ENCODE measurements around the gene MCUR1.
"Not testable (repeated sequence)": the region's sequence is repeated elsewhere in the genome, so short reads cannot be mapped to it uniquely, and the experiment has no call there.

The MCUR1 gene

GRCh38 chr6:13814176-13814937 is at the start of gene MCUR1:
Gene MCUR1 (minus strand): TSS chr6:13814557. CDS start chr6:13814429, 128 bp downstream.
- DNase-seq: peak; percentile 87

GRCh38 chr6:13863699-13864155 is 49.4 kb upstream of the MCUR1 start:
- no peak for DNase-seq

- DNase-seq: not testable (repeated sequence)
Measured at GRCh38 chr6:13860556-13861185, 46.3 kb upstream of the MCUR1 start.

- no peak for DNase-seq
Measured at GRCh38 chr6:13859871-13860555, 45.7 kb upstream of the MCUR1 start.

GRCh38 chr6:13854716-13855250 is 40.4 kb upstream of the MCUR1 start:
- DNase-seq: no peak

GRCh38 chr6:13853871-13854270 is 39.5 kb upstream of the MCUR1 start:
- no peak for DNase-seq

- DNase-seq: no peak
Measured at GRCh38 chr6:13851803-13852202, 37.4 kb upstream of the MCUR1 start.

GRCh38 chr6:13851330-13851729 is 37.0 kb upstream of the MCUR1 start:
- no peak for DNase-seq

GRCh38 chr6:13850690-13851089 is 36.3 kb upstream of the MCUR1 start:
- not testable (repeated sequence) for DNase-seq

- no peak for DNase-seq
Measured at GRCh38 chr6:13848522-13849150, 34.3 kb upstream of the MCUR1 start.

GRCh38 chr6:13847326-13848050 is 33.1 kb upstream of the MCUR1 start:
- no peak for DNase-seq

GRCh38 chr6:13846841-13847240 is 32.5 kb upstream of the MCUR1 start:
- no peak for DNase-seq

- DNase-seq: no peak
Measured at GRCh38 chr6:13841936-13842335, 27.6 kb upstream of the MCUR1 start.

GRCh38 chr6:13838616-13839015 is 24.3 kb upstream of the MCUR1 start:
- DNase-seq: no peak

- no peak for DNase-seq
Measured at GRCh38 chr6:13836170-13836569, 21.8 kb upstream of the MCUR1 start.

- DNase-seq: no peak
Measured at GRCh38 chr6:13834790-13835189, 20.4 kb upstream of the MCUR1 start.

GRCh38 chr6:13834018-13834417 is 19.7 kb upstream of the MCUR1 start:
- not testable (repeated sequence) for DNase-seq

- DNase-seq: no peak
Measured at GRCh38 chr6:13832778-13833177, 18.4 kb upstream of the MCUR1 start.

- no peak for DNase-seq
Measured at GRCh38 chr6:13831615-13832014, 17.3 kb upstream of the MCUR1 start.

GRCh38 chr6:13830803-13831202 is 16.4 kb upstream of the MCUR1 start:
- DNase-seq: no peak

- not testable (repeated sequence) for DNase-seq
Measured at GRCh38 chr6:13829419-13829818, 15.1 kb upstream of the MCUR1 start.

GRCh38 chr6:13828656-13829301 is 14.4 kb upstream of the MCUR1 start:
- DNase-seq: not testable (repeated sequence)
